ENCODE results near the gene PRR33. TPM values are rescaled to one million over a fixed set of nuclear protein-coding genes. Genes with fewer than 3 reads are reported as not detected.

PRR33 gene
- total and polyA plus RNA-seq, 2 experiments from 2014 or later: 0.29 TPM; not detected in 1

DNA sequence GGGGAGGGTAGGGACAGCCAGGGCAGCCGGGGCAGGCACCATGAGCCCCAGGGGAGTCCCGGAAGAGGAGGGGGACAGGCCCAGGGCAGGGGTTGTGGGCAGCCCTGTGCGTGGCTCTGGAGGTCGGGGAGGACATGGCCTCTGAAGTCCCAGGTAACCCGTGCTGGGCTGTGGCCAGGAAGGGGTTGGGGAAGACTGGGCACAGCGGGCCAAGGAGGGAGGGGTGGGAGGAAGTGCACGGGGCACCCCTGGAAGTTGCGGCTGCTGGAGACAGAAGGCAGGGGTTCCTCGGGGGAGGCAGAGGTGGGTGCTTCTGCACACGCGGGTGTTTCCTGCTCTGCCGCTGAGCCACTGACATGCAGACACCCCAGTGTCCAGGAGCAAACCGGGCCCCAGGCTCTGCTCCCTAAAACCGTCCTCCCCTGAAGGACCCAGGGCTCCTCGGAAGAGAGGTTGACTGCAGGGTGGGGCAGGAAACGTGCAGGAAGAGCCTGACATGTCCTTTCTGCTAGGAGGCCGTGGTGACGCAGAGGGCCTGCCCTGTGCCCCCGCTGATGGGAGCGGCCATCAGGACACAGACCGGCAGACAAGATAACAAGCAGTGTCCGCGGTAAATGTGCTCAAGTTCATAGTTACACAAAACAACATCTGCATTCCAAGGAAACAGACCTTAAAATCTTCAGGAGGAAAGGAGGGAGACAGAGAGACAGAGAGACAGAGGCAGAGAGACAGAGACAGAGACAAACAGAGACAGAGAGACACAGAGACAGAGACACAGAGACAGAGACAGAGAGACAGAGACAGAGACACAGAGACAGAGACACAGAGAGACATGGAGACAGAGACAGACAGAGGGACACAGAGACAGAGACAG is 47.2 kb downstream of the PRR33 start:
- Histone ChIP-seq H3K27ac (peak overlapping the region; percentile 76), H3K4me1 (ENCODE audit: insufficient read depth) (peaks cover 15% of the 10 kb centered on the region)

DNA sequence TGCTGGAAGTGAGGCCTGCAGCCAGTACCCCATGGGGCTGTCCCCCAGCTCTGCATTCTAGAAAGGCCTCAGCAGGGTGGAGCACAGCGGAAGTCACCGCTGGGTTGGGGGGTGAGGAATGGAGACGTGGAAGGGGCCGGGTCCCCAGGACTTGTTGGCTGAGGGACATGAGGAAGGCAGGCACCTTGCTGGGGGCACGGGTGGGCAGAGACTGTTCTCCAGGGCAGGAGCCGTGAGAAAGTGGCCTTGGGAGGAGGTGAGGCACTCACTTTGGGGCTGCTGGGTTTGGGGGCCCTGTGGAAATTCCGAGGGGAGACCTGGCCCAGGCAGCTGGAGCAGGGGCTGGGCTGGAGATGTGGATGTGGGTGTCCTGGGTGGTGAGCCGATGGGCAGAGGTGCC is 47.9 kb downstream of the PRR33 start:
- 93% methylated on average over 8 of the region's 8 CpGs for WGBS (ENCODE audit: low lambda C conversion rate, missing lambda C conversion rate)
- H3K4me1 ChIP-seq (ENCODE audit: insufficient read depth): peaks cover 15% of the 10 kb centered on the region
- no peaks in the 10 kb centered on the region for H3K79me2 ChIP-seq
- no peaks in the 10 kb centered on the region for H3K27me3 ChIP-seq
- H2AFZ ChIP-seq: no peak overlapping the region
- H3K27ac ChIP-seq: no peak overlapping the region
- no peaks in the 10 kb centered on the region for H3K36me3 ChIP-seq (replicated peaks; ENCODE audit: insufficient read depth, low read depth)
- TF ChIP-seq EZH2phosphoT487 (IDR thresholded peaks at IDR 0.05; ENCODE audit: low read depth, severe bottlenecking, unreplicated experiment): no peak
- no peak for TF ChIP-seq EZH2 (IDR thresholded peaks at IDR 0.05; ENCODE audit: borderline replicate concordance)
- TF ChIP-seq, protein P1, sequence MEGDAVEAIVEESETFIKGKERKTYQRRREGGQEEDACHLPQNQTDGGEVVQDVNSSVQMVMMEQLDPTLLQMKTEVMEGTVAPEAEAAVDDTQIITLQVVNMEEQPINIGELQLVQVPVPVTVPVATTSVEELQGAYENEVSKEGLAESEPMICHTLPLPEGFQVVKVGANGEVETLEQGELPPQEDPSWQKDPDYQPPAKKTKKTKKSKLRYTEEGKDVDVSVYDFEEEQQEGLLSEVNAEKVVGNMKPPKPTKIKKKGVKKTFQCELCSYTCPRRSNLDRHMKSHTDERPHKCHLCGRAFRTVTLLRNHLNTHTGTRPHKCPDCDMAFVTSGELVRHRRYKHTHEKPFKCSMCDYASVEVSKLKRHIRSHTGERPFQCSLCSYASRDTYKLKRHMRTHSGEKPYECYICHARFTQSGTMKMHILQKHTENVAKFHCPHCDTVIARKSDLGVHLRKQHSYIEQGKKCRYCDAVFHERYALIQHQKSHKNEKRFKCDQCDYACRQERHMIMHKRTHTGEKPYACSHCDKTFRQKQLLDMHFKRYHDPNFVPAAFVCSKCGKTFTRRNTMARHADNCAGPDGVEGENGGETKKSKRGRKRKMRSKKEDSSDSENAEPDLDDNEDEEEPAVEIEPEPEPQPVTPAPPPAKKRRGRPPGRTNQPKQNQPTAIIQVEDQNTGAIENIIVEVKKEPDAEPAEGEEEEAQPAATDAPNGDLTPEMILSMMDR (IDR thresholded peaks at IDR 0.05; ENCODE audit: poor library complexity): no peak
- no peaks in the 10 kb centered on the region for H4K20me1 ChIP-seq (ENCODE audit: insufficient read depth, poor library complexity, severe bottlenecking)
- no peak overlapping the region for H3K4me3 ChIP-seq
- DNase-seq (ENCODE audit: low spot score): no peak
- no peak overlapping the region for H3K4me2 ChIP-seq
- H3K9me2 ChIP-seq (replicated peaks; ENCODE audit: insufficient read depth): no peaks in the 10 kb centered on the region
- H3K9me3 ChIP-seq (ENCODE audit: low read depth): no peaks in the 10 kb centered on the region

More for the DNA sequence above, 47.2 kb downstream of the PRR33 start:
- no peak overlapping the region for H2AFZ ChIP-seq
- TF ChIP-seq, protein P1 (IDR thresholded peaks at IDR 0.05; ENCODE audit: poor library complexity): no peak
- WGBS (ENCODE audit: low lambda C conversion rate, missing lambda C conversion rate): 57% methylated on average over 17 of the region's 23 CpGs
- no peaks in the 10 kb centered on the region for H4K20me1 ChIP-seq (ENCODE audit: insufficient read depth, poor library complexity, severe bottlenecking)
- no peaks in the 10 kb centered on the region for H3K36me3 ChIP-seq (replicated peaks; ENCODE audit: insufficient read depth, low read depth)
- no peaks in the 10 kb centered on the region for H3K27me3 ChIP-seq
- no peaks in the 10 kb centered on the region for H3K9me2 ChIP-seq (replicated peaks; ENCODE audit: insufficient read depth)
- H3K4me2 ChIP-seq: no peak overlapping the region
- no peak overlapping the region for H3K4me3 ChIP-seq
- H3K9me3 ChIP-seq (ENCODE audit: low read depth): no peaks in the 10 kb centered on the region
- peak; percentile 57 for DNase-seq (ENCODE audit: low spot score)
- H3K79me2 ChIP-seq: no peaks in the 10 kb centered on the region

DNA sequence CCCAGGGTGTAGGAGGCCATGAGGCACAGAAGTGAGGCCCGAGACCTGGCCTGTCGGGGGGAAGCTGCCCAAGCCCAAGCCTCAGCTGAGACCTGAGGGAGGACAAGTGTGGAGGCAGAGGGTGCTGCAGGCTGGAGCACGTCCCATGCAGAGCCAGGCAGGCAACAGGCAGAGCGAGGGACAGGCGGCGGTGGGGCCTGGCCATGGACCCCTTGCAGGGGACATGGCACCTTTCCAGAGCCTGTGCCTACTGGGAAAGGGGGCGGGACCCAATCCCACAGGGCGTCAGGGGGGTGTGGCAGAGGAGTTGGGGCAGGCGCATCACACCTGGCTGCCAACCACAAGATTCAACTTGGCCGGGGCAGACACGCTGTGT is 48.6 kb downstream of the PRR33 start:
- Histone ChIP-seq H3K4me1 (ENCODE audit: insufficient read depth) (peaks cover 19% of the 10 kb centered on the region), H2AFZ (no peak overlapping the region), H3K9me2 (replicated peaks; ENCODE audit: insufficient read depth) (no peaks in the 10 kb centered on the region), H4K20me1 (ENCODE audit: insufficient read depth, poor library complexity, severe bottlenecking) (no peaks in the 10 kb centered on the region), H3K9me3 (ENCODE audit: low read depth) (no peaks in the 10 kb centered on the region), H3K4me3 (no peak overlapping the region), H3K27ac (no peak overlapping the region), H3K27me3 (no peaks in the 10 kb centered on the region), H3K79me2 (no peaks in the 10 kb centered on the region), H3K36me3 (replicated peaks; ENCODE audit: insufficient read depth, low read depth) (no peaks in the 10 kb centered on the region), H3K4me2 (no peak overlapping the region)
- 84% methylated on average over 10 of the region's 11 CpGs for WGBS (ENCODE audit: low lambda C conversion rate, missing lambda C conversion rate)
- DNase-seq (ENCODE audit: low spot score): no peak
- TF ChIP-seq EZH2 (IDR thresholded peaks at IDR 0.05; ENCODE audit: borderline replicate concordance) (no peak), EZH2phosphoT487 (IDR thresholded peaks at IDR 0.05; ENCODE audit: low read depth, severe bottlenecking, unreplicated experiment) (no peak)
- TF ChIP-seq, protein P1 (IDR thresholded peaks at IDR 0.05; ENCODE audit: poor library complexity): no peak

Measured in hepatocyte (in vitro differentiated cells).